T-helper 1 cell (primary cell): ENCODE measurements around the gene ALG12.
"Not testable (repeated sequence)": the region's sequence is repeated elsewhere in the genome, so short reads cannot be mapped to it uniquely, and the experiment has no call there.

Source experiments
- DNase-seq, 5 donors: peaks; one replicate each; pipeline ENCODE4 v3.0.0-alpha.2; 2012 to 2020

ALG12 gene

DNA sequence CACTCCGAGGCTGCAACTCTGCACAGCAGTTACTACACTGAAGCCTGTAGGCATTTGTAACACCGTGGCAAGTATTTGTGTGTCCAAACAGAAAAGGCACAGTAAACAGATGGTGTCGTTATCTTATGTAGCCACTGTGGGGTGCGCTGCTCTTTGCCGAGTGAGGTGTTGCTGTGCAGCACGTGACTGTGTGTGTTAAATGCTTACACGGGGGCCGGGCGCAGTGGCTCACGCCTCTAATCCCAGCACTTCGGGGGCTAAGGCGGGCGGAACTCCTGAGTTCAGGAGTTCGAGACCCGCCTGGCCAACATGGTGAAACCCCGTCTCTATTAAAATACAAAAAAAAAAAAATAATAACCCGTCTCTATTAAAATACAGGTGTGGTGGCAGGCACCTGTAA lies 53.1 kb downstream of the ALG12 start:
- DNase-seq: no peak

DNA sequence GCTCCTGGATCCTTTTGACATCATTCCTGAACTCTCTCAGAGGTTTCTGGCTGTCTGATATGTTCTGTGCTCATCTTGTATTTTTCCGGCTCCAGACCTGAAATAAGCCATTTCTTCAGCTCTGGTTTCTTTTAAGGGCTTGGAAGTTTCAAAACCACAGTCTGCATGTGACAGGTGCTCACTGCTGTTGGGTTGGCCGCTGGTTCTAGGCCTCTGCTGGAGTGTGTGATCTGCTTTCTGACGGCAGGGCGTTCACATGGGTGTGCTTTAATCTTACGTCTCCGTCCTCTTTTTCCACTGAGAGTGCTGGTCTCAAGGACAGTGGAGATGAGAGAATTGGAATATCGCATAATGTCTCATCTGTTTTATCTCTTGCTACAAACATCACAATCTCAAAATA lies 54.3 kb downstream of the ALG12 start:
- DNase-seq: no peak

DNA sequence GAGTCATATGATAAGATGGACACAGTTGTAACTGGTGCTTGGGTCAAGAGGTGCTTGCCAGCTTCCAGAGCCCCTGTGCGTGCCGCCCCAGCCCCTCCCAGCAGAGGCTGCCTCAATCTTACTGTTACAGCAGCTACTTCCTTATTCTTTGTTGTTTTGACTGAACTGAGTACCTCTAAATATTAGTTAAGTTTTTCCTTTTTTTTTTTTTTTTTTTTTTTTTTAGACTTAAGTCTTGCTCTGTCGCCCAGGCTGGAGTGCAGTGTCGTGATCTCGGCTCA lies 55.8 kb downstream of the ALG12 start:
- no peak for DNase-seq

DNA sequence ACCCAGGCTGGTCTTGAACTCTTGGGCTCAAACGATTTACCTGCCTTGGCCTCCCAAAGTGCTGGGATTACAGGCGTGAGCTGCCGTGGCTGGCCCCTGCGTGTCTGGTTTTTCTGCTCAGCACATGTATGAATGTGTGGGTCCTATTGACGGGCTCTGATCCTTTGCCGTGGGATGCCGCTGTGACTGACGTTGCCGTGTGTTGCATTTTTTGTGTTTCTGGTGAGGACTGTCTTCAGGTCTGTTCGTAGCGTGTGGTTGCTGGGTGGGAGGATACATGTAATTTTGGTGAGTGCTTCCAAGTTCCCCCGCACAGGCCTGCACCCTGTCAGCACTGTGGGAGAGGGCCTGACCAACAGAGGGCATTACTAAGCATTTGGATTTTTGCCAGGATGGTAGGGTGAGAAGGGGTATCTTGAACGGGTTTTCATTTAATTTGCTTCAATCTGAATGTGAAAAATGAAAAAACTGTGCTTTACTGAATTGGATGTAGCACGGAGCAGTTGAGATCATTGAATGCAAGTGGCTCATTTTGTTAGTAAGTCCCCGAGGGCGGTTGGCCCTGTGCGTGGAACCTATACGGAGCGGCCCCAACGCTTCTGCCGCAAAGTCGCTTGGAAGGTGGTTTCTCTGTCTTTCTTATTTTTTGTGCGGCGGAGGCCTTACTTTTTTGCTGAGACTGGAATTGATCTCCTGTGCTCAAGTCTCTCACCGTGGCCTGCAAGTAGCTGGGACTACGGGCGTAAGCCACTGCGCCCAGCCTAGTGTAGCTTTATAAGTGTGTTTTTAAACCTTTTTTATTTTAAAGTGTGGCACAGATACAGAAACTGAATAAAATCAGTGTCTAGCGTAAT lies 56.4 kb downstream of the ALG12 start:
- no peak for DNase-seq

DNA sequence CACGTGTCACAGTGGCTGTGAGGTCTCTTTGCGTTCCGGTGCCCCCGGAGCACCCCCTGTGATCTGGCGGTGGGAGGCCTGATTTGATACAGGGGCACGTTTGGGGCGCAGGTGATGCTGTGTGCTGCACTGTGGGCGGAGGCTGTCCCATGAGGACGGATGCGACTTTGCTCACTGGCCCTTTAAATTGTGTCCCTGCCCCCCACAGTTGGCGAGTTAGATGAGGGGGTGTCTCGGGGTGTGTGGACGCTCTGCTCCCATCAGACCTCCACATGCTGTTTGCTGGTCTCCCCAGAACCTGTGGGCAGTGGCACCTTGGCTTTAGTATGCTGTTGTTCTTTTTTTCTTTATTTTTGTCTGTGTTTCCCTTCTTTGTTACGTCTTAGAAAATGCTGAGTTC lies 59.4 kb downstream of the ALG12 start:
- DNase-seq: no peak

DNA sequence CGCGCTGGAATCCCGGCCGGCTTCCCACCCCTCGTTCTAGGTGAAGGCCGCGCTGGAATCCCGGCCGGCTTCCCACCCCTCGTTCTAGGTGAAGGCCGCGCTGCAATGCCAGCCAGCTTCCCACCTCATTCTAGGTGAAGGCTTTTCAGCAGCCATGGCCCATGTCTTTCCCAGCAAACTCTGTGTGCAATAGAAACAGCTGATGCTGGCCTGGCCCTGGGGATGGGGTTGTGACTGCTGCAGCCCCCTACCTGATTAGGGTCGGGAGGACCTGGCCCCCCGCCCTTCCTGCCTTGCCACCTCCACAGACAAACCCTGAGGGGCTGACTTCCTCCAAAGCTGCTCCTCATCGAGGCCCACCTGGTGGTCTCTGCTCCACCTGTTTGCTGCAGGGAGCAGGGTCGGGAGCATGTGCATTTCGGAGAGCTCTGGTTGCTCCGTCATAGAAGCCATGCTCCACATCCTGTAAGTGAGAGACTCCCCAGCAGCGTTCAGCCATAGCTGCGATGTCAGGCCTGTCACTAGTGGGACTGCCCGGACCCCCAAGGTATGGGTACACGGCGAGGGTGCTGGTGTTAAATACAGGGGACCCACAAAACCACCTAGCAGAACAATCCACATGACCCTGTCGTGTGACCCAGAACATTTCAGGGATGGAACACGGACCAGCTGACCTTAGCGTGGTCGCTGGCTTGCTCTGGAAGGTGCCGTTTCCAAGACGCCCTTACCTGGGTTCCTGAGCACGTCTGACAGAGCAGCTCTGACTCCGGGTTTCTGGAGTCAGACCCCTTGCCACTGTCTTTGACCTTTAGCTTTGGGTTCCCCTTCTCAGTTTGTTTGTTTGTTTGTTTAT lies 61.2 kb downstream of the ALG12 start:
- no peak for DNase-seq

DNA sequence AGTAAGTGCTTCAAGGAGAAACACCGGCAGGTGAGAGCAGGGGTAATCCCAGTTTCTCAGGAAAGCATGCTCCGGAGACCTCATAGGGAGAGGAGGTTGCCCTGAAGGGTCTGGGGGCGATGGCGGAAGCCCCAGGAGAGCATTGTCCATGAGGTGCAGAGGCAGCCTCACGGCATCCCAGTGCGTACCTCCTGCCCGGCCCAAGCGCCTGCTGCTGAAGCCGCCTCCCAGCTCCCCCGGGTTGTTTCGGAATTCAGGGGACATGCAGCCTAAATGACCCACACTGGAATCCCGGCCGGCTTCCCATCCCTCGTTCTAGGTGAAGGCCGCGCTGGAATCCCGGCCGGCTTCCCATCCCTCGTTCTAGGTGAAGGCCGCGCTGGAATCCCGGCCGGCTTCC lies 61.9 kb downstream of the ALG12 start:
- DNase-seq: no peak

DNA sequence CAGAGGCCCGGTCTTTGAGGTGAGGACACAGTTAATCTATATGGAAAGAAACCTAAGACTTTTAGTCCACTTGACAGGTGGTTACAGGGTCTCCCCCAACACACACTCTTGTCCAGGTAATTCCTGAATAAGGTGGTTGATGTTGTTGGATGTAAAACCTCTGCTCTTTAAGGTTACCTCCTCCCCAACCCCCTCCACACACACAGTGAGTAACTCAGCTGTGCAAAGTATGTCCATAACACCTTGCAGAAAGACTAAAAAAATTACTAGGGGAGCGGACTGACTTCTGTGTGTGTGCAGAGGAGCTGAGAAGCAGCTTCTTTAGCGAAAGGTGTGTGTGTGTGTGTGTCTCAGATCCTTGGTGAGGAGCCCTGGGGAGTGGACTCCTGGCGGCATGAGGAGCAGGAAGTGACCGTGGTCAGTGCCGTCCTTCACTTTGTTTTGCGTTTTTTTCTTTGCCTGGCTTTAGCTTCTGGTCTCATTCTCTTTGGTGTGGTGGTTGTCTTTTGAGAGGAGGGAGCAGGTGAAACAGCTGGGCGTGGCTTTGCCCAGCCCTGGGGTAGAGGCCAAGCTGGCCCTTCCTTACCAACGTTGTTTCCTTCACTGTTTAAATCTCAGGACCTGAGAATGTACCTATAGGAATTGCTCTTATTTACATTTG lies 62.9 kb downstream of the ALG12 start:
- no peak for DNase-seq

DNA sequence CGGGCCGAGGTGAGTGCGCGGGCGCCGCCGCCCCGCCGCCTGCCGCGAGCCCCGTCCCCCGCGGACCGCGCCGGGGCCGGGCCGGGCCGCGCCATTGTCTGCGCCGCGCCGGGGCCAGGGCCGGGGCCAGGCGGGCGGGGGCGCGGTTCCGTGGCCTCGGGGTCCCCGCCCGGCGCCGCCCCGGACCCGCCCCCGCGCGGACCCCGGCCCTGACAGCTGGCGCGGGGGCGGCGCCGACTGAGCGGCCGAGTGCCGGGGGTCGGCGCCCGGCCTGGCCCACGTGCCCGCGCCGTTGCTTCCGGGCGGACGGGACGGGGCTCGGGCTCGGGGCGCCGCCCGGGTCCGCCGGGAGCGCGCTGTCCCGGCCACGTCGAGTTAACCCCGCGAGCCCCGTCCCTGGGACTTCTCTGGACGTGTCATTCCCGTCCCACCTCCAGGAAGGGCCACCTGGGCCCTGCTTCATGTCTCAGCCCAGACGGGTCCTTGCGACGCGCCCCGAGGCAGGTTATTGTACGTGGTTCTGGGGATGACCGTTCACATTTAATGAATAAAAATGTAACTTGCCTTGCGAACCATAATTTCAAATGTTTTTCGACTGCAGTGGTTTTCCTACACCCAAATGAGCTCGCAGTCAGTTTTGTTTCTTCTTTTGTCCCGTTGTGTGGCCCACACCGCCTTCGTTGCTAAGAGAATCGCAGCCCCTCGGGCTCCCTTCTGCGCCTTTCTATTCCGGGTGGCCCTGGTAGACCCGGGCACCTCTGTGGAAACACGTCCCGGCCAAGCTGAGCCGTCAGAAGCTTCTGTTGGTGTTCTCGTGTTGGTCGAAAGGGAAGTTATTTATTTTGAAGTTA lies 64.0 kb downstream of the ALG12 start:
- no peak for DNase-seq

DNA sequence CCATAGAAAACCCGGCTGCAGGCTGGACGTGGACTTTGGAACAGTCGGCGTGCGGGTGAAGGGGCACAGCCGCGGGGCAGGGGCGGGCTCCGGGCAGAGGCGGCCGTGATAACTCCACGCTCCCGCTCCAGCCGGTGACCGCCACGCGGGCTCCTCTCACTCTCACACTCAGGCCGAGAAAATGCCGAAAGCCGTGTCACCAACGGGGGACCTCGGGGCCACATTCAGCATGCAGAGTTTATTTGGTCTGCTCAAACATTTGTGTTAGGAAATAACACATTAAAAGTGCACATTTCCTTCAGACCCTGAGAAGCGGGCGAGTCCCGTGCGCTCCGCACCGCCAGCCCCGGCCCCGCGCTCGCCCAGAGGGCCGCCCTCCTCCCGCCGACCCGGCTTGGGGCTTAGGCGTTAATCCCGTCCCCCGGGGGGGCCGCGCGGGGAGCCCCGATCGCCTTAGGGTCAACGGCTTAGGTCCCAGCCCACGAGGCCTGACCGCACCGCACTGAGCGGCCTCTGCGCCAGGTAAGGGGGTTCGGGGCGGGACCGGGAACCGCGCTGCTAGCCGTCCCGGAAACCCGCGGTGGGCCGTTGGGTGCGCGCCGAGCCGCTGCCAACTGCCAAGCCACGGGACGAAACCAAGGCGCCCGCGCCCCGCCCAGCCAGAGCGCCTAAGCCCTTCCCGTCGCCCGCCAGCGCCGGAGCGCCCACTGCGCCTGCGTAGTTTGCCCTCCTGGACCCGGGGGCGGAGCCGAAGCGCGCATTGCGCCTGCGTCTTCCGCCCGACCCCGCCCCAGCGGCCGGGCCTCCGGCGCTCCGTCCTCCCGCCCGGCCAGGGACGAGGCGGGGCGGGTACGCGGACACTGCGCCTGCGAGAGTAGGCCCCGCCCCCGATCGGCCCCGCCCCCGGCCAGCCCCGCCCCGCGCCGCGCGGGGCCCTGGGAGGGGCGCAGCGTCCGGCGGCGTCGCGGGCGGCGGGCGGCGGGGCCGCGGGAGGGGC lies 65.0 kb downstream of the ALG12 start, which contains the start of gene ZBED4:
ZBED4 (plus strand) TSS at position 947 of the 997 bp plus-strand sequence. CDS start 29,819 bp downstream, outside the sequence.
- DNase-seq: peak; percentile 95 to 99 (median 96)

DNA sequence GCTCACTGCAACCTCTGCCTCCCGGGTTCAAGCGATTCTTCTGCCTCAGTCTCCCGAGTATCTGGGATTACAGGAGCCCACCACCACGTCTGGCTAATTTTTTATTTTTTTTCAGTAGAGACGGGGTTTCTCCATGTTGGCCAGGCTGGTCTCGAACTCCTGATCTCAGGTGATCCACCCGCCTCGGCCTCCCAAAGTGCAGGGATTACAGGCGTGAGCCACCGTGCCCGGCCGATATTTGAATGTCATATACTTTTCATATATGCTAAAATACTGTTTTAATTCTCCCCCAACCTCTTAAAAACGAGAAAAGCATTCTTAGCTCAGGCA lies 65.7 kb downstream of the ALG12 start:
- not testable (repeated sequence) for DNase-seq

DNA sequence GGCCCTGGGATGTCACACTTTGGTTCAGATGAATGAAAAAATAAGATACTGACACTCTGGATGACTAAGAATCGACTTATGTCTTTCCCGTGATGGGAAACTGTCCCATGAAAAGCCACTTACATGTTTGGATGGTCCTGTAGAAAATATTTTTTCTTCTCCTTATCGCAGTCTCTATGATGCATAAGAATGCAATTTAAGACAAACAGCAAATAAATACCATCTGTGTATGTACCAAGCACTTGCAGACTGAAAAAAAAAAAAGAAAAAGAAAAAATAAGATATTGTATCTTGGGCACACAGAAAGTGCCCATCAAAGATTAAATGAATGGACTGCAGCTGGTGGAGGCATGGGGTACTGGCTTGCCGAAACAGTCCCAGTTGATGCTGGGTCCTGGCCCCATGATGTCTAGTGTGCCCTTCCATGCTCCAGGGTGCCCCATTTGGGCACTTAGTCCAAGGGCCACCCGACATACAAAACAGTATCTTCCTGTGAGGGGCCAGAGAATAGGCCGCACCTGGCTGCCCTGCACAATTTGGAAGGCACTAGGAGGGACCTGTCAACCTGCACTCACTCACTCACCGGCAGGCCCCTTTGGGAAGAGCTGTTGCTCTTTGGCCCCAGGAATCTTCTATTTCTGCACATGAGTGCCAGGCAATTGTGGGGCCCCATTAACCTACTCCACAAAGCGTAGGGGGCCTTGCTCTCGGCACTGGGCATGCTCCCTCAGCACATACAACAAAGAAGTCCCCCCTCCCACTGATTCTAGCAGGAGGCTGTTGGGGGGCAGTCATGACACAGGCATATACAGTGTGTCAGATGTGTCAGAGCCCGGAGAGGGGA lies 67.1 kb downstream of the ALG12 start:
- DNase-seq: no peak
